HG03095 (cell line): ENCODE results near the gene UBR4.
"Not testable (repeated sequence)": the region's sequence is repeated elsewhere in the genome, so short reads cannot be mapped to it uniquely, and the experiment has no call there.

Experiments used
- ATAC-seq: cut with Tn5 transposase; IDR thresholded peaks from one replicate; pipeline ENCODE4 v1.9.1; 2021; ENCODE audit warnings: moderate library complexity; ENCODE audit not compliant: unreplicated experiment

UBR4 gene

DNA sequence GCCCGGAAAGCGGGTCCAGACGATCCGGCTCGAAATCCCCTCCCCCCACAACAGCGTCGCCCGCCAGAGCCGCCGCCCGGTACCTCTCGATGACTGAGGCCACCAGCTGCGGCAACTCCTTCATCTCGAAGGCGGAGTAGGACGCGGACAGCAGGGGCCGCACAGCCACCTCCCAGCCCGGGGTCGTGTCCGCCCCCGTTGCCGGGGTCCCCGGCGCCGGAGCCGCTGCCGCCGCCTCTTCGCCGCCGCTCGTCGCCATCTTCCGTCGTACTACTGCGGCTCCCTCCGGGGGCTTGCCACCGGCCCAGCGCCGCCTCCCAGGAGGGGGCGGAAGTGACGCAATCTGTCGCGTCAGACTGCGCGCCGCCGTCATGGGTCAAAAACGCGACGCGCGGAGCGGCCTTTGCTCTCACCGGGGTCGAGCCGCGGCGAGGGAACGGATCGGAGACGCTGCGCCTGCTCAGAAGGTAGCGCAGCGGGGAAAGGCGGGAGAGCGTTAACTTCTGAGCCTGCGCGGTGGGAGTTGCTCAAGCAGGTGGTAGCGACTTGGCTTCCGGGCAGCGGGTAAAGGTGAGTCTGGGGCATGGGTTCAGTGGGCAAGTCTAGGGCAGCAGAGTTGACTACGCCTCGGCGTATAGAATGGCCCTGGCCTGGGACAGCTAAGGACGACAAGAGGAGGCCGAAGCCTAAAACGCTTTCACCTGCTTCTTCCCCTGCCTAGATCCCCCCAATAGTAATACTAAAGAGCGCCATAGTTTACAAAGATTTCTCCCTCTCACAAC is at the start of gene UBR4:
Gene UBR4, minus strand, starts transcription at position 277 of the 782 bp plus-strand sequence. Its CDS starts 18 bp downstream, at position 259.
- ATAC-seq = peak; percentile 70

DNA sequence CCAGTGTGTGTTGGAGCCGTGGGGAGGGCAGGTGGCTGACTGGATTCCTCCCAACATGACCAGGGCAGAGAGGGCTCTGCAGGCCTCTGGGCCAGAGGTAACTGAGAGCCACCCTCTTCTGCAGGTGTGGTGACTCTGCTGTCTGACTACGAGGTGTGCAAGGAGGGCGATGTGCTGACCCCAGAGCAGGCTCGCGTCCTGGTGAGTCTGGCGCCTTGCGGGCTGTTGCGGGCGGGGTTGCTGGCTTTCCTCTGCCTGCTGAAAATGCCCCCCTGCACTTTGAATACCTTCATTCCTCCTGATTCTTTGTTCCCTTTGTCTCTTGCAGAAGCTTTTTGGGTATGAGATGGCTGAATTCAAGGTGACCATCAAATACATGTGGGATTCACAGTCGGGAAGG is 48.3 kb upstream of the UBR4 start:
- ATAC-seq = no peak

DNA sequence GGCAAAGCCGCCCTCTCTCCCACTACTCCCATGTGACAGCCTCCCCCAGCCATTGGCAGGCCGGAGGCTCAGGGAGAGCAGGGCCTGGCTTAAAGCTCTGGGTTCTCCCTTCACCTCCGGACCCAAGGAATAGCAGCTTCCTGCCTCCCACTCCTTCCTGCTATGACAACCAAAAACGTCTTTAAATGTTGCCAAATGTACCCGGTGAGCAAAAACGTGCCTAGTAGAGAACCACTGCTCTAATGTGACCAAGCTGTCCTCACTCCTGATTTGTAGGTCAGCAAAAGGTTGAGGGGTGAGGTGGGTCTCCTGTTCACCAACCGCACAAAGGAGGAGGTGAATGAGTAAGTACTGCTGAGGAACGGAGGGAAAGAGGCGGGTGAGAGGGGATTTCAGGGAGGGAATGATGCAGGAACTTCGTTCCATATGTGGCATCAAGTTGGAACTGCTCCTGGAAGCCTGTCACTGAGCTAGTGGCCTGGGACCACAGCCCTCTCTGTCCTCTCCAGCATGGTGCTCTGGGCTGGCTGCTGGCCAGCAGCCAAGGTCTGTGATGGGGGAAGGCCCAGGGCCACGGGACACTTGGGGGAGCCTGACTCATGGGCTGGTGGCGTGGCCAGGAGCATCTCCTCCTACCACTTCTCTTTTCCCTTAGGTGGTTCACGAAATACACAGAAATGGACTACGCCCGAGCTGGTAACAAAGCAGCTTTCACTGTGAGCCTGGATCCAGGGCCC is 47.3 kb upstream of the UBR4 start:
- no peak for ATAC-seq

- not testable (repeated sequence) for ATAC-seq
These were observed 46.2 kb upstream of the UBR4 start for GRCh38 chr1:19256301-19256700.

GRCh38 chr1:19255288-19255687 is 45.2 kb upstream of the UBR4 start:
- ATAC-seq = no peak

DNA sequence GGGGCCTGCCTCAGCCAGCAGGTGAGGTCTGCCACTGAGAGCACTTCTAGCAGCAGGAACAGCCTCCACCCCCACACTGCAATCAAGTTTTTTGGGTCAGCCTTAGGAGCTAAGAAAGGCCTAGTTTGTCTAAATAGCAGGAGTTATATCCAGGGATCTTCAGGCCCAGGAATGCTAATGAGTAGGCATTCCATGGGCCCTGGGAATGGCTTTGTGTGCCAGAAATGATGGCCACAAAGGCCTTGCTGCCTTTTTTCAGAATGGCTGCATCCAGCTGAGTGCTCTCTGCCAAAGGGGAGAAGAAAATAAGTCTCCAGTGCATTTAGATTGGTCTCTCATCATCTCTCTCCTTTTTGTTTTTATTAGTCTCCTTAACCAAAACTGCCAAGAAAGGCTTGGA is 44.4 kb upstream of the UBR4 start:
- no peak for ATAC-seq

DNA sequence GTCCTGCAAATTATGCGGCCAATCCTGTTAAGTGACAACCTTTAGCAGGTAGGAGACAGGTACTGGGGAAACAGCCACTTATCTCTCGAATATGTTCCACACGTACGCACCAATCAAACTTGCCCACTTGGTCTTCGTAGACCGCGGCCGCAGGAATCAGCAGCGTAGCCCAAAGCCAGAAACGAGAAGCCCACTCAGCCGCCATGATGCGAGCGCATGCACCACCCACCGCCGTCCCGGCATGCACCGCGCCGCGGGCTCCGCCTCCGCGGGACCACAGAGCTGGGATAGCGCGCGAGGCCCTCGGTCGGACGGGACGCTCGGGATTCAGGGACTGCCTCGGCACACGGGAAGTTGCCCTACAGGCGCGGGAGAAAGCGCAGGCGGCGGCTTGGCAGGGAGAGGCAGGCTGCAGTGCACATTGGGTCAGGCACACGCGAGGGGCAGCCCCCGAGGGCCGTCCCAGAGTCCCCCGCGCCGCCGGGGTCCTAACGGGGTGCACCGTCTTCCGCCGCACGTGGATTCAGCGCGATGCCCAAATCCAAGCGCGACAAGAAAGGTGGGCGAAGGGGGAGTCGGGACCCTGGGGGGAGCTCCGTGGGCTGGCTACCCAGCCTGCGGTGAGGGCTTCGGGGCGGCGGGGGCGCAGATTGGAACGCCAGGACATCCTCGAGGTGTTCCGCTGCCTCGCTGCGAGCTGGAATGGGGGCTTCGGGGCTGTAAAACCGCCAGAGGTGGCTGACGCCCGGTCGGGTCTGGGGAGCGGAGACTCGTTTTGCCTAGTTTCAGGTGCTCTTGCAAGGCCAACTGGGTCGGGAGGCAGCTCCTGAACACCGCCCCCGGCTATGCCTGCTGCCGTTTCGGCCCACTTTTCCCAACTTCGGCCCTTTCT is 41.5 kb upstream of the UBR4 start, which contains the start of the genes EMC1 and MRTO4:
Gene EMC1, minus strand, starts transcription at position 220 of the 892 bp plus-strand sequence. Its CDS starts 15 bp downstream, at position 205.
Gene MRTO4, plus strand, starts transcription at position 501 of the 892 bp plus-strand sequence. Its CDS starts 31 bp downstream, at position 532.
- ATAC-seq = peak; percentile 63

DNA sequence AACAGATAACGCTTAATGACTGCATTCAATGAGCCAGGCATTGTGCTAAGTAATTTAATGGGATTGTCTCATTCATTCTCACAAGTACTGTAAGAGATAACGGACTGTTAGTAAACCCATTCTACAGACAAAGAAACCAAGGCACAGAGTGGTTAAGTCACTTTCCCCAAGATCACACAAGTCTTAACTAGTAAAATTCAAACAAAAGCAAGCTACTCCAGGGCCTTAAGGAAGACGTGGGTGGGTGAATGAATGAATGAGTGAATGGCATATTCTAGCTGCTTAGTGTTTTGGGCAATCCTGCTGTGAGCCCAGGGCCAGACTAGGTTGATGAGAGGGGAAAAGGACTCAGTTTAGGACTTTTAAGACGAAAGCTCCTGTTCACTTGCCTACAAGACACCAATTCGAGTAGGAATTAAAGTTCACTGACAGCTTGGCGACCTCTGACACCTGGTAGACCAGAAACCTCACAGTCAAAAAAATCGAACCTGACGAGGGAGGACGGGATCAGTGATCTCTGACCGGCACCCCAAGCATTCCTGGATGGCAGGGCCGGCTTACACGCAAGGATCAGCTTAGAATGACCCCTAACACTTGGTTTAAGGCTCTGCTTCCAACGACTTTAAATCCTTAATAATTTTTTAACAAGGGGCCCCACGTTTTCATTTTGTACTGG is 40.7 kb upstream of the UBR4 start:
- ATAC-seq = no peak

GRCh38 chr1:19240673-19241538 is 30.8 kb upstream of the UBR4 start:
- ATAC-seq = no peak

GRCh38 chr1:19239876-19240275 is 29.8 kb upstream of the UBR4 start:
- no peak for ATAC-seq

DNA sequence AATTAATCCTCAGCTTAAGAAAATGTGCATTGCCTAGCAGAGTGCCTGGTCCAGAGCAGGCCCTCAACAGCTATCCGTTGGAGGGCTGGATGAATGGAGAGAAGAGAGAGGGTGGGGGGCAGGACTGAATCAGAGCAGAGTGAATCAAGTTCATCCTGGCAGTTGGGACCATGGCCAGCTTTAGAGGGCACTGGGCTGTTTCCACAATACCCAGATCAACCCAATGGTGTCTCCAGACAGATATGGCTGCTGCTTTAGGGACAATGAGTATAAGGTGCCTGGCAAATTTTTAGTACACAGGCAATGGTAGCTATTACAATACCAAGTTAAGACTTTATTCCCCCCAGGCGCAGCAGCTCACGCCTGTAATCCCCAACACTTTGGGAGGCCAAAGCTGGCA is 24.2 kb upstream of the UBR4 start:
- ATAC-seq = no peak

GRCh38 chr1:19232524-19232846 is 22.4 kb upstream of the UBR4 start:
- ATAC-seq = no peak

DNA sequence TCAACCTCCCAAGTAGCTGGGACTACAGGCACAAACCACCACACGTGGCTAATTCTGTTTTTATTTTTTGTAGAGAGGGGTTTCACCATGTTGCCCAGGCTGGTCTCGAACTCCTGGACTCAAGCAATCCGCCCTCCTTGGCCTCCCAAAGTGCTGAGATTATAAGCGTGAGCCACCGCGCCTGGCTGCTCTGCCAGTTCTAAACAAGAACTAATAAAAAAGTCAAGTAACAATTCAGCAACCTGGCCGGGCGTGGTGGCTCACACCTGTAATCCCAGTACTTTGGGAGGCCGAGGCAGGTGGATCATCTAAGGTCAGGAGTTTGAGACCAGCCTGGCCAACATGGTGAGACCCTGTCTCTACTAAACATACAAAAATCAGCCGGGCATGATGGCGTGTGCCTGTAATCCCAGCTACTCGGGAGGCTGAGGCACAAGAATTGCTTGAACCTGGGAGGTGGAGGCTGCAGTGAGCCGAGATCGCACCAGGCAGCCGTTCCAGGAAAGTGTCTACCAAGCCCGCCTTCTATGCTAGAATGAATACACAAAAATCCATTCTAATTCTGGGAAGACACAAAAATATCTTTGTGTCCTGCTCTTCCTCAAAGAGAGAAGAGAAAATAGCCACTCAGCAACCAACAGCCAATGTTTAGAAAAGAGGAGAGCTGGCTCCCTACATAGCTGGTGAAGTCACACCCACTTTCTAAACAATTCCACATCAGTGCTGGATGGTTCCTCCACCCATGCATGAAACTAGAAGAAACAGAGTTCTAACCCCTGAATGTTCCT is 21.9 kb upstream of the UBR4 start:
- not testable (repeated sequence) for ATAC-seq

- ATAC-seq = no peak
These were observed 19.8 kb upstream of the UBR4 start for GRCh38 chr1:19229828-19230325.

DNA sequence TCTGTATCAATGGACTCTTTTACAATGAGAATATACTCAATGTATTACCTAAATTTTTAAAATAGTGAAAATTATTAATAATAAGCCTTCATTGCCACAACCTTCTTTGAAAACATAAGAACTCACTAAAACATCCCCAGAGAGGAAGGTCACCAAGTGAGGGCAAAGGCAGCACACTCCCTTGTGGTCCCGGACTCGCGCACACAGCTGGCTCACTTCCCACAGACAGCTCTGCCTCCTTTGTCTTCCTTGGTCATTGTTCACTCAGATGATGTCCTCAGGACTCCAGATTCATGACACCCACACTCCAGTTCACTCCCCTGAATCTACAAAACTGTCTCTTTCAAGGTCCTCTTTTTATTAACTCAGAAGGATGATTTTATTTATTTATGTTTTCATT is 19.2 kb upstream of the UBR4 start:
- no peak for ATAC-seq

DNA sequence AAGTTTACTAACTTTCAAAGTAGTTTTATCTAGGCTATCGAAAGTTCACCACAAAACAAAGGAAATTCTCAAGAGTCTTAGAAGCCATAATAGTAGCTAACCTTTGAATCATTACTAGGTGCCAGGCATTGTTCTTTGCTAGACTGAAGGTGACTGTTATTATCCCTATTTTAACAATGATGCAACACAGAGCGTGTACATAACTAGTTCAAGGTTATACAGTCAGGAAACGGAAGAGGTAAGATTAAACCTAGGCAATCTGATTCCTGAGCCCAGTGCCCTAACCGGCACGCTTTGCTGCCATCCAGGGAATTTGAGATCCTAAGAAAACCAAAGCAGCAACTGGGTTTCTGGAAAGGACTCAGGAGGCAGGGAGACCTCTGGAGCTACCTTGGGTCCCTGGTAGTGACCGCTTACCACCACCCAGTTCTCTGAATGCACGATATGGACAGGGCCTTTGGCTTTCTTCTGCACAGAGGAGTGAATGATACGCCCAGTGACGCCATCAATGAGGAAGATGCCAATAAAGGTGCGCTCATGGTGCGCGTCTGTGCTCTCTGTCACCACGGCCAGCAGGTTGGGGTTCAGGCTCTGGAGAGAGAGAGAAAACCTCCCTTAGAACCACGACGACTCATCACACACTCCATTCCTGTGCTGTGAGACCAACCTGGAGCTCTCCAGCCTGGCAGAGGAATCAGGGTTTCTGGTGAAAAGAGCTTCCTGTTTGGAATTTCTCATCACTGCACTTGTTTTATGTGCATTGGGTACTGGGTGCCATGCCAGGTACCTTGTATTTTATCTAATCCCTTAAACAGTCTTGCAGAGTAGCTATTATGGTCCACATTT is 13.1 kb upstream of the UBR4 start:
- no peak for ATAC-seq

DNA sequence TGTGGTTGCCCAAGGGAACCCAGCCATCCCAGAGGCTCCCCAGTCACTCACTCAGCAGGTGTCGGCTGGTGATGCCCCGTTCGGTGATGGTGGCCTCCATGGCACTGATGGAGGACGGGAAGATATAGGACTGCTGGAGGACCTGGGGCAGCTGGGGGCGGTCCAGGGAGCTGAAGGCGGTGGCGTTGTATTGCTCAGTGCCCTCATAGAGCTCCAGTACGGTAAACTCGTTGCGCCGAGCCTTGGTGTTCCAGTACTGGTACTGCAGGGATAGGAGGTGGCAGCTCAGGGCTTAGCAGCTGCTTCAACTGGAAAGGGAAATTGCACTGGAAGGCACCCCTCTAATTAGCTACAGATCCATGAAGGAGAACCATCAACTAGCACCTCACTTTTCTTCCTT is 12.5 kb upstream of the UBR4 start:
- no peak for ATAC-seq

- no peak for ATAC-seq
These were observed 10.9 kb upstream of the UBR4 start for GRCh38 chr1:19220991-19221390.
